NCI-H128 (cell line): ENCODE results near the gene TTC1.

Experiments used
- DNase-seq: peaks from one replicate; lab custom pipeline; 2025; ENCODE audit not compliant: unreplicated experiment; lab: John Stamatoyannopoulos, UW

Gene TTC1

DNA sequence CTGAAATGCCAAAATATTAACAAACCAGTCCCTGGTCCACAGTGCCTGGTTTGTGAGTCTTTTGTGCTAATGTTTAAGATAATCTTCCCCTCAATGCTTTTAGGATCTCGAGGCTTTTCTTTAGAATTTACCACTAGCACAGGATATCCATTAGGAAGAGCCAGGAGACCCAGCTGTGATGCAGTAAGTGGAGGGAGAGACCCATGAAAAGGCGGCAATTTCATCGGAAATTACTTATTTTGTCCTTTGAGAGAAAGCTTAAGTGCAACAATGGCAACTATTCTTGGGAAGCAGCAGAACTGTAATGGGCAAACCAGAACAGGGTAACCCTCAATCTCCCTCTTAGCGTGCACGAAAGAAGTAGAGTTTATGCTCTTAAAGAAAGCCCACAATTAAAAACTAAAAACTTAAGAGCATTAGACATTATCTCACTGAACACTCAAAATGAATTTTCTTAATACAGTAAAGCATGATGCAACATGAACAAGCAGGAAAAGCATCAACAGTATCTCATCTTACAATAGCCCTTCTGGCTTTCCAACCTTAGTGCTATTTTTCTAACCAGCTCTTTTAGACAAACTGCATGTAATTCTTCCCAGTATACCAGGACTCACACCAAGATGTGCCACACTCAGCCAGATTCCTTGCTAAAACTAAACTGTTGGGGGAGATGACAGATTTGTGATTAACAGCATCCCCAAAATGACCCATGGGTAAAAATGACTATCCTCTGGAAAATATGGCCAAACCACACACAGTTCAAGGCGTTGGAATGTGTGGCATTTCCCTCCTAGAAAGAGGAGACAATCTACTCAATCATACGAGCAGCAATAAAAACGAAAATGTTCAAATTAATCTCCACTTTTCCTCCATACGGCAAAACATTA lies 73.9 kb downstream of the TTC1 start:
- DNase-seq: no peak

- DNase-seq: no peak
Measured at GRCh38 chr5:160083501-160083900, 74.6 kb downstream of the TTC1 start.

DNA sequence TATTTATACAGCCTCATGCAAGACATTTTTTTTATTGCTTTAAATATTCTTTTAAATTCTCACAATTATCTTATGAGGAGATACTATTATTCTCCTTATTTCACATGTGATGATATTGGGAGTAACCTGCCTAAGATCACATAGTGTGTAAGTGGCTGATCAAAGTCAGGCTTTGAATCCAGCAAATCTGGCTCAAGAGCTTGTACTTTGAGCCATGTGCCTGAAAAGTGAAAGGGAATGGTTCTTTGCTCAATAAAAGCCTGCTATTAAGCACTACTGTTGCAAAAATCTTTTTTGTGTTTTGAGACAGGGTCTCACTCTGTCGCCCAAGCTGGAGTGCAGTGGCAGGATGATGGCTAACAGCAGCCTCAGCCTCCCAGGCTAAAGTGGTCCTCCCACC lies 75.2 kb downstream of the TTC1 start:
- DNase-seq: no peak

GRCh38 chr5:160087199-160087598 lies 78.3 kb downstream of the TTC1 start:
- DNase-seq: no peak

- no peak for DNase-seq
Measured at GRCh38 chr5:160088805-160089204, 79.9 kb downstream of the TTC1 start.

DNA sequence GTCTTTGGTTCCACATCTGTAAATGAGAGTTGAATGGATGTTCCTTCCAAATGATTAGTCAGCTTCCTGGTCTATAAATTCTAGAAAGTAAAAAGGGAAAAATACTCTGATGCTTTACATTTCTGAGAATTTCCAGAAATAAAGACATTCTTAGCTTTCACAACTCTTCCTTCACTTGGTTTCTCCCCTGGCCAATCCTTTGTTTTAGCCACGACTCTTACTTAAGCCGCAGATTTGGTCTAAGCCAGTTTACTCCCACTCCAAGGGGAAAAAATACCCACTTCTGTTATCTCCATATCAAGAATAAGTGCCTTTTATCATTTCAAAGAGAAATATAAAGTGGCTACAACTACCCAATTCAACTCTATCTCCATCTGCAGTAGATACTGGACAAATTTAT lies 80.6 kb downstream of the TTC1 start:
- DNase-seq: no peak

DNA sequence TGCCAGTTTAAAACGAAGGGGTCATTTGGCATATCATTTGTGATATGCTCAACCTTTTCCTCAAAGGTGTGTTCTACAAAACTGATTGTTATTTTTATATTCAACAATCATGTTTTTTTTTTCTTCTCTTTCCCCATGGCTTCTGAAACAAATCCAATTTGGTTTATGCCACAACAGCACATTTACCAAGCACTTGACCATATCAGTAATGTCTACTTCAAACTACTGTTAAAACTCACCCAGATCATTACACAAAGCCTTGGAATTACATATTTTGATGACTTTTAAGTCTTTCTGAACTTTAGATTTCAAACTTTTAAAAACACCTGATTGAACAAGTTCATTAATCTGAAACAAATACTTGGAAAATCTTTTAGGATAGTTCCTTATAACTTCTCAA lies 81.1 kb downstream of the TTC1 start:
- no peak for DNase-seq

- DNase-seq: no peak
Measured at GRCh38 chr5:160092514-160092913, 83.6 kb downstream of the TTC1 start.

DNA sequence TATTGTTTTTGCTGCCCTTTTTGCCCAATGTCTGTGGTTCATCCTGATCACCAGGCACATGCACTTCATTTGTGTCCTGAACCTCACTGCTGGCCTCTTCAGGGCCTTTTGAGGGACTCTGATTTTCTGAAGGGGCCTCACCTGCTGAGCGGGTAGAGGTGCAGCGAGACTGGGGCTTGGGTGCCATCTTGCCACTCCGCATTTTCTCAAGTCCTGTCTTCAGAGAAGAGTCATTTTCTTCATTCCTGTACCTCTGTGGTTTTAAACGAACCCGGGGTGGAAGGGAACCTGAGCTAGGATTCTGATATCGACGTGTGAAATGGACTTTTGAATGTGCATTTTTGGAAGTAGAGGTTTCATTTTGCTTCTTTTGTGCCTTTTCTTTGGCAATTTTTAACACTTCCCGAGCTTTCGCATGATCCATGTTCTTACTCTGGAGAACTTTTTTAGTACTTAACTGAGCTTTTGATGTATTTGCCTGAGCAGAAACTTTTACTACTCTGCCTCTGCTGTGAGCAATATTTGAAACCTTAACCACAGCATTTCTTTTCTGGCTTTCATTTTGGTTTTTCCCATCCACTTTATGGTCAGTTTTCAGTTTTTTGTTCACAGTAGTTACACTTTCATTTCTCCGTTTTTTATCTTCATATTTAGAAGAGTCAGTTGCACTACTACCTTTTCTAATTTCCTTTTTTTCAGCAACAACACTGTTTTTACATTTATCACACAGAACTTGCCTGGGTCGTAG lies 84.2 kb downstream of the TTC1 start:
- DNase-seq: no peak

GRCh38 chr5:160096178-160096577 lies 87.2 kb downstream of the TTC1 start:
- DNase-seq: no peak

DNA sequence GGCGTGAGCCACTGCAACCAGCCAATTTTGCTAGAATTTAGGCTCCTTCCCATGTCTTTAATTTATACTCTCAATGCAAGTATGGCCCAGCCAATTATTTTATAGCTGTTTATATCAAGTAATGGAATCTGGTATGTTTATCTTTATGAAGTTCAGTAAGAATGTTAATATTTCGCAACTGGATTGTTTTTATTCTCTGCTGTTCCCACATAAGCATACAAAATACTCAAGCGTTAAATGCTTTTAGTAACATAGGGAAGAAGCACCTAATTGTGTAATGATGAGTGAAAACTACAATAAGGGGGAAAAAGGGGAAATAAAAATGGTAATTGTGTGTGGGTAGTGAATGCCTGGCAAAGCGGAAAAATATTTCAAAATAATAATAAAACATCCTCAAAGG lies 89.1 kb downstream of the TTC1 start:
- no peak for DNase-seq

GRCh38 chr5:160105686-160106360 lies 96.9 kb downstream of the TTC1 start:
- no peak for DNase-seq

- no peak for DNase-seq
Measured at GRCh38 chr5:160108124-160108523, 99.2 kb downstream of the TTC1 start.
